GM19328 (cell line): Measurements from ENCODE around the gene DENND5B.
"Not testable (repeated sequence)": the region's sequence is repeated elsewhere in the genome, so short reads cannot be mapped to it uniquely, and the experiment has no call there.

Experiments
- ATAC-seq: cut with Tn5 transposase; IDR thresholded peaks from one replicate; pipeline ENCODE4 v1.9.1; 2021; ENCODE audit warnings: mild to moderate bottlenecking, moderate library complexity; ENCODE audit not compliant: unreplicated experiment

DENND5B gene

DNA sequence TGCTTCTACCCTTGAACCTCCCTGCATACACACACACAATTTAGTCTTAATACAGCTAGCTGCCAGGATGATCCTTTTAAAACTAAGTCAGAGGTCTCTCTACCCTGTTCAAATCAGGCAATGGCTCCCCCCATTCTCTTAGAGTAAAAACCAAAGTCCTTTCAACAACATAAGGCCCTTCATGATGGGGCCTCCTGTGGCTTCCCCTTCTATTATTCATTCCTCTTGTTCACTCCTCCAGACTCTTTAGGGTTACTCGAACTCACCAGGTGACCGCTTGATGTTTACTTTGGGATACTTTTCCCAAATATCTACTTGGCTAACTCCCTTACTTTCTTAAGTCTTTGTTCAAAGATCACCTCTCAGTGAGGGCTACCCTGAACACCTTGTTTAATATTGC, 30.4 kb downstream of the DENND5B start:
- no peak for ATAC-seq

- ATAC-seq: no peak
Measured at GRCh38 chr12:31558521-31558920, 32.4 kb downstream of the DENND5B start.

- no peak for ATAC-seq
Measured at GRCh38 chr12:31557707-31558106, 33.2 kb downstream of the DENND5B start.

- ATAC-seq: not testable (repeated sequence)
Measured at GRCh38 chr12:31555466-31555865, 35.5 kb downstream of the DENND5B start.

- ATAC-seq: not testable (repeated sequence)
Measured at GRCh38 chr12:31550590-31550989, 40.3 kb downstream of the DENND5B start.

DNA sequence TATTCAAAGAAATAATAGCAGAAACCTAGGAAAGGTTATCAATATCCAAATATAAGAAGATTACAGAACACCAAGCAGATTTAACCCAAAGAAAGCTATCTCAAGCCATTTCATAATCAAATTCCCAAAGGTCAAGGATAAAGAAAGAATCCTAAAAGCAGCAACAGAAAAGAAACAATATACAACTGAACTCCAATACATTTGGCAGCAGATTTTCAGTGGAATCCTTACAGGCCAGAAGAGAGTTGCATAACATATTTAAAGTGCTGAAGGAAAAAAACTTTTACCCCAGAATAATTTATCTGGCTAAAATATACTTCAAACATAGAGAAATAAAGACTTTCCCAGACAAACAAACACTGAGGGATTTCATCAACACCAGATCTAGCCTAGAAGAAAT, 54.3 kb downstream of the DENND5B start:
- ATAC-seq: no peak

- ATAC-seq: no peak
Measured at GRCh38 chr12:31533470-31533869, 57.5 kb downstream of the DENND5B start.

- ATAC-seq: no peak
Measured at GRCh38 chr12:31531893-31532292, 59.0 kb downstream of the DENND5B start.

DNA sequence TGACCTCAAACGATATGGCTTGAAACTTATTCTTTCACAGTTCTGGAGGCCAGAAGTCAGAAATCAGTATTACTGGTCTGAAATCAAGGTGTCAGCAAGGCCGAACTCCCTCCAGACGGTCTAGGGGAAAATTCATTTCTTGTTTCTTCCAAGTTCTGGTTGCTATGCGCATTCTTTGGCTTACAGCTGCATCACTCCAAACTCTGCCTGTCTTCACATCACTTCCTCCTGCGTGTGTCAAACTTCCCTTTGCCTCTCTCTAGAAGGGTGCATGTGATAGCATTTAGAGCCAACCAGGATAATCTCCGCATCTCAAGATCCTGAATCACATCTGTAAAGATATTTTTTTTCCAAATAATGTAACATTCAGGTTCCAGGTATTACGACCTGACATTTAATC, 62.8 kb downstream of the DENND5B start:
- ATAC-seq: no peak

GRCh38 chr12:31527083-31527482, 63.9 kb downstream of the DENND5B start:
- ATAC-seq: no peak

GRCh38 chr12:31526158-31526546, 64.8 kb downstream of the DENND5B start:
- ATAC-seq: no peak

- ATAC-seq: no peak
Measured at GRCh38 chr12:31525496-31526157, 65.3 kb downstream of the DENND5B start.

GRCh38 chr12:31524791-31525495, 66.0 kb downstream of the DENND5B start:
- peak; percentile 78 for ATAC-seq

GRCh38 chr12:31523306-31523705, 67.6 kb downstream of the DENND5B start:
- no peak for ATAC-seq

DNA sequence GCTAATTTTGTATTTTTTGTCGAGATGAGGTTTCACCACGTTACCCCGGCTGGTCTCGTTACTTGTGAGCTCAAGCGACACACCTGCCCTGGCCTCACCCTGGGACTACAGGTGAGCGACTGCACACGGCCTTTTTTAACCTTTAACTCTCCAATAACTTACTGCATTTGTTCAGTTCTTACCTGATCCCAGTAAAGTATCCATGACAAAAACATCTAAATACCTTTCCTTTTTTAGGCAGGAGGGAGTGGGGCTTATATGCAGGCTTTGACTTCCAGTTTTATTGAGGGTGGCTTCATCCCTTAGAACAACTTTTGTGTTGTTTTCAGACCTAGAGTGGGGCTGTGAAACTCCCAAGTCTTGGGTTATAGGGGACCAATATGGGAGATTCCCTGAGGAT, 68.3 kb downstream of the DENND5B start:
- ATAC-seq: no peak

DNA sequence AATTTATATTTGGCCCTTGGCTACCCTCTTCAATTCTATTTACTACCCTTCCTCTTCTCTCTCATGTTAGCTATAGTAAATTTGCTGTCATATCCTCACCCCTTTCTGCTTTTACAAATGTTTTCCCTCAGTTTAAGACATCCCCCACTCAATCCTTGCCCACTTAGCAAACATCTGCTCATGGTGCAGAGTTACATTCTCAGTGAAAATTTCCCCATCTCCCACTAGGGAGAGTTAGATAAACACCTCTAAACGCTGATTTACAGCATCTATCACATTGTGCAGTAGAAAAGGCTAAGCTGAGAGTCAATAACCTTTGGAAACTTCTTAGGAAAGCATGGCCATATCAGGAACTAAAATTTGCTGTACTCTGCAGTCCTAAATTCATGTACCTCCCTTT, 69.0 kb downstream of the DENND5B start:
- ATAC-seq: no peak

GRCh38 chr12:31519511-31519910, 71.4 kb downstream of the DENND5B start:
- ATAC-seq: no peak

DNA sequence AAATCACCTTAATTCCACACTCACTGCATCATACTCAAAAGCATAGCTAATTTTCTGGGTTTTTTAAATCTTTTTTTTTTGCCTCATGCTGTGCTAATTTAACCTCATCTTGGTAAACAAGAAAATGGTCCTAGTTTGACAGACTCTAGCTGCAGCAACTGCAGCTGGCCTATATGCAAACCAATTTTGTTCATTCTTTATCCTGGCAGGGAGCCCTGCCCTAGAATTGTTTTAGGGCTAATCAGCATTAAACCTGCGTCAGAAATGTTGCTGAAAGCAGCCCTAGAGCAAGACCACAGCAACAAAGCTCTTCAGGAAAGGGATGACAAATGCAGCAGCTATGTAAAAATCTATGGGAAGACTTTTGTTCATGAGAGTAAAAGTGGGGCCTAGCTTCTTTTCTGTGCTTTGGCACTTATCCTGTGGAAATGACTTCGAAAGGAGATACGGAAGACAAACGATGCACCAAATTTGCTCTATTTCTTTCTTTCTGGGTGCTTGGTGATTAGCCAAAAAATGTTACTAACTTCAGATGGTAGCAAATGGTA, 72.2 kb downstream of the DENND5B start:
- ATAC-seq: no peak

DNA sequence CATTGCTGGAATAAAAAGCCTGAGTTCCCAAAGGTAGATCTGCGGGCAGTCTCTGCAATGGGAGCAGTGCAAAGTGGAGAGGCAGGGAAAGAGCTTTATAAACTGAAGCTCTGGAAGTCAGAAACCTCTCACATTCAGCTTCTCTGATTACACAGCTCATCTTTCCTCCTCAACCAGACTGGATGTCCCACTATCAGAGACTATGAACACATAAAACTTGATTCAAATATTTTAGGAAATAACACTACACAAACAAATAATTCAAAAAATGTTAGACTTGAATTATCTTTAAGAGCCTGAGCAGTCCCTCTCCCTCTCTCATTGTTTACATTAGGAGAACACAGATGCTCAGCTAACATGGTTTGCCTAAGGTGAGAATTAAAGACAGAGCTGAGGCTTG, 72.9 kb downstream of the DENND5B start:
- no peak for ATAC-seq

- ATAC-seq: no peak
Measured at GRCh38 chr12:31516702-31517101, 74.2 kb downstream of the DENND5B start.

DNA sequence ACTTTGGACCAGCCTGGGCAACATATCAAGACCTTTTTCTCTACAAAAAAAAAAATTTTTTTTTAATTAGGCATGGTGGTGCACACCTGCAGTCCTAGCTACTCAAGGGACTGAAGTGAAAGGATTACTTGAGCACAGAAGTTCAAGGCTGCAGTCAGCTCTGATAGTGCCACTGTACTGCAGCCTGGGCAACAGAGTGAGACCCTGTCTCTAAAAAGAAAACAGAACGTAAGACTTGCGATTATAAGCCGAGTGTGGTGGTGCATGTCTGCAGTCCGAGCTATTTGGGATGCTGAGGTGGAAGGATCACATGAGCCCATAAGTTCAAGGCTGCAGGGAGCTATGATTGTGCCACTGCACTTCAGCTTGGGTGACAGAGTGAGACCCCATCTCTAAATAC, 76.0 kb downstream of the DENND5B start:
- no peak for ATAC-seq

GRCh38 chr12:31510034-31510433, 80.9 kb downstream of the DENND5B start:
- ATAC-seq: no peak
